ENCODE results near the gene JAKMIP1.

JAKMIP1 gene

GRCh38 chr4:6030679-6031078 lies 169.7 kb downstream of the JAKMIP1 start:
- no peak for DNase-seq

GRCh38 chr4:6029254-6029653 lies 171.1 kb downstream of the JAKMIP1 start:
- no peak for DNase-seq

- no peak for DNase-seq
Observed at GRCh38 chr4:6028168-6028567, 172.2 kb downstream of the JAKMIP1 start.

GRCh38 chr4:6027392-6027791 lies 173.0 kb downstream of the JAKMIP1 start:
- DNase-seq = no peak

GRCh38 chr4:6024313-6024960 lies 175.9 kb downstream of the JAKMIP1 start:
- DNase-seq = no peak

- DNase-seq = no peak
Observed at GRCh38 chr4:6023731-6024130, 176.6 kb downstream of the JAKMIP1 start.

- DNase-seq = no peak
Observed at GRCh38 chr4:6022607-6023288, 177.6 kb downstream of the JAKMIP1 start.

- no peak for DNase-seq
Observed at GRCh38 chr4:6021831-6022606, 178.3 kb downstream of the JAKMIP1 start.

- DNase-seq = no peak
Observed at GRCh38 chr4:6020613-6021012, 179.7 kb downstream of the JAKMIP1 start.

GRCh38 chr4:6019316-6020263 lies 180.8 kb downstream of the JAKMIP1 start:
- peak; percentile 27 to 46 for DNase-seq

- DNase-seq = no peak
Observed at GRCh38 chr4:6018331-6018730, 182.0 kb downstream of the JAKMIP1 start, which contains the start of gene C4orf50. C4orf50 (minus strand) TSS chr4:6018431.

- peak in 1 of 2 experiments; percentile 7 for DNase-seq
Observed at GRCh38 chr4:6017800-6018199, 182.5 kb downstream of the JAKMIP1 start.

- DNase-seq = no peak
Observed at GRCh38 chr4:6017030-6017429, 183.3 kb downstream of the JAKMIP1 start.

- DNase-seq = no peak
Observed at GRCh38 chr4:6013564-6013963, 186.8 kb downstream of the JAKMIP1 start.

- no peak for DNase-seq
Observed at GRCh38 chr4:6012200-6012599, 188.1 kb downstream of the JAKMIP1 start.

GRCh38 chr4:6011686-6012085 lies 188.7 kb downstream of the JAKMIP1 start:
- no peak for DNase-seq

GRCh38 chr4:6011271-6011671 lies 189.1 kb downstream of the JAKMIP1 start:
- no peak for DNase-seq

GRCh38 chr4:6010789-6011188 lies 189.6 kb downstream of the JAKMIP1 start:
- DNase-seq = no peak

- DNase-seq = no peak
Observed at GRCh38 chr4:6009452-6009851, 190.9 kb downstream of the JAKMIP1 start.

GRCh38 chr4:6008766-6009385 lies 191.5 kb downstream of the JAKMIP1 start:
- DNase-seq = no peak

- DNase-seq = no peak
Observed at GRCh38 chr4:6008092-6008551, 192.2 kb downstream of the JAKMIP1 start.

GRCh38 chr4:6005175-6005574 lies 195.2 kb downstream of the JAKMIP1 start:
- DNase-seq = no peak
